GM06990 (cell line): ENCODE results near the gene CCL21.

ENCODE experiments used
- DNase-seq: peaks from one replicate; pipeline ENCODE4 v3.0.0-alpha.2; 2011; ENCODE audit not compliant: insufficient read length; ENCODE audit errors: extremely low read depth
- H3K27me3 ChIP-seq: replicated peaks from 2 replicates; pipeline ENCODE4 v1.6.0; 2011; ENCODE audit warnings: low read length; ENCODE audit not compliant: control insufficient read depth, insufficient read depth
- H3K36me3 ChIP-seq: 2 replicates; pipeline ENCODE4 v1.5.1; 2011; ENCODE audit warnings: low read length; ENCODE audit not compliant: control insufficient read depth, insufficient read depth
- H3K4me3 ChIP-seq: replicated peaks from 2 replicates; pipeline ENCODE4 v1.5.1; 2011; ENCODE audit warnings: low read depth, mild to moderate bottlenecking, control low read depth, low read length
- TF ChIP-seq, protein P1 (sequence below): IDR thresholded peaks from 2 replicates; pipeline ENCODE4 v1.5.1; 2011; ENCODE audit warnings: low read length, control low read depth, mild to moderate bottlenecking, inconsistent platforms; ENCODE audit not compliant: insufficient read depth, poor library complexity, severe bottlenecking

Gene CCL21

DNA sequence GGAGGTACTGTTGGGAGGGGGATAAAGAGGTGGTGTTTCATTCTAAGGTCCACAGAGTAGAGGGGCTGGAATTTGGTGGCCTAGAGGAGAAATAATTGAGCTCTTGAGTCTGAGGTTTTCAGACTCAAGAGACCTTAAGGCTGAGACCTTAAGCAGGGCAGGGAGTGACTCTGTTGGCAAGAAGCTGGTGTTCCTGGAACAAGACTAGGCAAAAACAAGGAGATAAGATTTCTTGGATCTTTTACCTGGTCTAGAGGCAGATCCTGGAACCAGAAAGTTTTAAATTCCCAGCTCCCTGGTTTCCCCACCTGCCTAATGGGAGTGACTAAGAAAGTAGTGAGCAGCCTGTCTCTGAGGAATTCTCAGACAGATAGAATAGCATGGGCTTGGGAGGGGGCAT lies 4.1 kb upstream of the CCL21 start:
- DNase-seq: no peak
- Histone ChIP-seq H3K36me3 (no peaks in the 10 kb centered on the region), H3K4me3 (no peak overlapping the region), H3K27me3 (no peaks in the 10 kb centered on the region; the same call in none of the 2 replicates)
- TF ChIP-seq, protein P1, sequence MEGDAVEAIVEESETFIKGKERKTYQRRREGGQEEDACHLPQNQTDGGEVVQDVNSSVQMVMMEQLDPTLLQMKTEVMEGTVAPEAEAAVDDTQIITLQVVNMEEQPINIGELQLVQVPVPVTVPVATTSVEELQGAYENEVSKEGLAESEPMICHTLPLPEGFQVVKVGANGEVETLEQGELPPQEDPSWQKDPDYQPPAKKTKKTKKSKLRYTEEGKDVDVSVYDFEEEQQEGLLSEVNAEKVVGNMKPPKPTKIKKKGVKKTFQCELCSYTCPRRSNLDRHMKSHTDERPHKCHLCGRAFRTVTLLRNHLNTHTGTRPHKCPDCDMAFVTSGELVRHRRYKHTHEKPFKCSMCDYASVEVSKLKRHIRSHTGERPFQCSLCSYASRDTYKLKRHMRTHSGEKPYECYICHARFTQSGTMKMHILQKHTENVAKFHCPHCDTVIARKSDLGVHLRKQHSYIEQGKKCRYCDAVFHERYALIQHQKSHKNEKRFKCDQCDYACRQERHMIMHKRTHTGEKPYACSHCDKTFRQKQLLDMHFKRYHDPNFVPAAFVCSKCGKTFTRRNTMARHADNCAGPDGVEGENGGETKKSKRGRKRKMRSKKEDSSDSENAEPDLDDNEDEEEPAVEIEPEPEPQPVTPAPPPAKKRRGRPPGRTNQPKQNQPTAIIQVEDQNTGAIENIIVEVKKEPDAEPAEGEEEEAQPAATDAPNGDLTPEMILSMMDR: no peak

DNA sequence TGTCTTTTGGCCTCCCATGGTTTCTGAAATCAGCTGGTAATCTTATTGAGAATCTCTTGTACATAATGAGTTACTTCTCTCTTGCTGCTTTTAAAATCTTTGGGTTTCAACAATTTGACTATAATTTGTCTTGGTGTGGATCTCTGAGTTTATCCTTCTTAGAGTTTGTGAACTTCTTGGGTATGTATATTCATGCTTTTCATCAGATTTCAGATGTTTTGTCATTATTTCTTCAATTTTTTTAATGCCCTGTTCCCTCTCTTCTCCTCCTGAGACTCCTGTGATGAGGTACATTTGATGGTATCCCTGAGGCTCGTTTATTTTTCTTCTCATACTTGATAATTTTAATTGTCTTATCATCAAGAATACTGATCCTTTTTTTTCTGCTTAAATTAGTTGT lies 2.2 kb upstream of the CCL21 start:
- Histone ChIP-seq H3K4me3 (no peak overlapping the region), H3K27me3 (no peaks in the 10 kb centered on the region; the same call in none of the 2 replicates), H3K36me3 (no peaks in the 10 kb centered on the region)
- no peak for DNase-seq
- TF ChIP-seq, protein P1: no peak

DNA sequence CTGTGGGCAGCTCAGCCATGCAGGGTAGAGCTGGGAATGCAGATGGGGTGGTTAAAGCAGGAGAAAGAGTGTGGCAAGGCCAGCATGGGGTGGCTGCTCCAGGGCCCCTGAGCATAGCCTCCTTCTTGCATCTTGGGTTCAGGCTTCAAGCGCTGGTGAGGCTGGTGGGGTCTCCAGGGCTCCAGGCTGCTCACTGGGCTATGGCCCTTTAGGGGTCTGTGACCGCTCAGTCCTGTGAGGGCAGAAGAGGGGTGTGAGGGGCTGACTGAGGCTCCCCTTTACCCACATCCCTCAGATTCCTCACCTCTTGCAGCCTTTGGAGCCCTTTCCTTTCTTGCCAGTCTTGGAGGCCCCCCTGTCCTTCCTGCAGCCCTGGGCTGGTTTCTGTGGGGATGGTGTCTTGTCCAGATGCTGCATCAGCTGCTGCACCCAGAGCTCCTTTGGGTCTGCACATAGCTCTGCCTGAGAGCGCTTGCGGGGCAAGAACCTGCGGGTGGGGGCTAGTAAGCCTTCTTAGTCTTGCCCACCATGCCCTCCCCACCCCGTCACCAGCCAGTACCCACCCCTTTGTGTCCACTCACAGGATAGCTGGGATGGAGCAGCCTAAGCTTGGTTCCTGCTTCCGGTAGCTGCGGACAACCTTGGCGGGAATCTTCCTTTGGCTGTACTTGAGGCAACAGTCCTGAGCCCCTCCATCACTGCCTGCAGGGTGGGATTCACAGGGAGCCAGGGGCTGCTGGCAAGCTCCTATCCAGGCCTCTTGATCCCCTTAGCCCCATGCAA lies 549 bp downstream of the CCL21 start:
- no peaks in the 10 kb centered on the region; the same call in none of the 2 replicates for H3K27me3 ChIP-seq
- TF ChIP-seq, protein P1: no peak
- DNase-seq: no peak
- no peaks in the 10 kb centered on the region for H3K36me3 ChIP-seq
- H3K4me3 ChIP-seq: no peak overlapping the region

DNA sequence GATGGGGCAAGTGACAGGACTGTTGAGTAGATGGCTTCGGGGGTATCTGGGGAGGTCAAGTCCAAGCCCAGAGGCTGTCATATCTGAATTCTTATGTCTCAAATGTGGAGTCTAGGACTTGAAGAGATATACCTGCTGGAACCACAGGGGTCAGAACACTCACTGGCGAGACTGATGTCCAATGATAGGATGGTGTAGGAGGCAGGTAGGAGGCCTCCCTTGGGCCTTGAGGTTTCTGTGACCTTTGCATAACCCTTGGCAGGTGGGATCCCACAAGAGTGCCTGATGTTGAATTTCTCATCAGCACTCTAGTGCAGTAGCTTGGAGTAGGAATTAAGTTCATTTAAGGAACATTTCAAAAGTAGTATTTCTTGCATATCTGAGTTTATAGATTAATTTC lies 2.8 kb downstream of the CCL21 start:
- TF ChIP-seq, protein P1: no peak
- no peak for DNase-seq
- H3K27me3 ChIP-seq: no peaks in the 10 kb centered on the region; the same call in none of the 2 replicates
- no peaks in the 10 kb centered on the region for H3K36me3 ChIP-seq
- H3K4me3 ChIP-seq: no peak overlapping the region

DNA sequence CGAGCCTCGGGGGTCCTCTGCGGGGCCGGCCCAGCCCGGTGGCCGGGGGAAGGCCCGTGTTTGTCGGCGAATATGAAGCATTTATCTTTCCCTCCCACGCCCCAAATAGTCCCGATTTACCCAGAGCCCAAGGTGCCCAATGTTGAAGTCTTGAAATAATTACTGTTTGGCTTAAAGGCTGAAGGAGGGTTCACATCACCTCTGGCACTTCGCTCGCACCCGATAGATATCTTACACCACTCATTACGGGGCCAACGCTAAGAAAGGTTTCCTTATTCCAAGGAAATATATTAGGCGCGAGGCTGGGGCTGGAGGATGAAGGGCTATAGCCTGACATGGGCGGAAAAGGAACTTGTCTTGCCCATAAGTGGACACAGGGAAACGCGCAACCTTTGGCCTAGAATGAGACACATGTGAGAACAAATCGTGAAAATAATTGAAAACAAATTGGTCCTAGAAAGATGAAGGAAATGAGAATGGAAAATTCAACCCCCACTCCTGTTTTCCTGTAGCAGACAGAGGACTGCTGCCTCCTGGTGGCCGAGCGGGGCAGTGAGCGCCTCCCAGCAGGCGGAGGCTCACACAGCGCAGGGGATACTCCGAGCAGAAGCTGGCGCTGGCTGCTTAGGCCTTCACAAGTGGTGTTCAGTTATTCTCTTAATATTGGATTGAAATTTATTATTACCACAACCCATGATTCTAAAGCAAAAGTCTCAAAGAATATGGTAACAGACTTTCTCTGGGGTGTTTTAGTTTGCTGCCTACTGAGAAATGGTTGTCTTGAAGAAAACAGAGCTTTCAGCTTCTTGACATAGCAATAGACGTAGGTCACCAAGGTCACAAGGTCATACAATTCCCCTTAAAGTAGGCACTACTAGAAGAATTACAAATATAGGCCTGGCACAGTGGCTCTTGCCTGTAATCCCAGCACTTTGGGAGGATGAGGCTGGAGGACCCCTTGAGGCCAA lies 7.9 kb downstream of the CCL21 start:
- H3K4me3 ChIP-seq: peak overlapping the region; percentile 0; the same call in 1 of the 2 replicates
- peaks cover 5% of the 10 kb centered on the region for H3K27me3 ChIP-seq
- TF ChIP-seq, protein P1: peak; percentile 99
- peak; percentile 69 for DNase-seq
- no peaks in the 10 kb centered on the region for H3K36me3 ChIP-seq
